Lung (tissue), 12 donors: ENCODE measurements around the gene OVOL1. TPM values are rescaled to one million over a fixed set of nuclear protein-coding genes. Genes with fewer than 3 reads are reported as not detected.

Source experiments
- ATAC-seq: fragments of 200-7000 bp; cut with Tn5 transposase; one replicate; pipeline ENCODE4 v1.9.1; 2020; ENCODE audit warnings: moderate number of reproducible peaks; ENCODE audit not compliant: insufficient read depth, low FRiP score
- DNase-seq, 3 donors: peaks; one replicate each; pipeline ENCODE4 v3.0.0-alpha.2; 2013 to 2017
- H3K27ac ChIP-seq, 2 donors: one replicate each; pipeline ENCODE4 v1.5.1; 2013; ENCODE audit warnings: mild to moderate bottlenecking in 2 of 2, moderate library complexity in 2 of 2, control low read depth in 1 of 2, inconsistent platforms in 1 of 2, low read depth in 1 of 2, low read length in 1 of 2
- H3K27me3 ChIP-seq, 3 donors: one replicate each; pipeline ENCODE4 v1.5.1; 2013; ENCODE audit warnings: low read length in 2 of 3; ENCODE audit not compliant: control insufficient read depth in 3 of 3, insufficient read depth in 3 of 3
- H3K36me3 ChIP-seq, 4 donors: one replicate each; pipeline ENCODE4 v1.5.1; 2013; ENCODE audit warnings: low read length in 4 of 4, mild to moderate bottlenecking in 1 of 4, moderate library complexity in 1 of 4; ENCODE audit not compliant: control insufficient read depth in 4 of 4, insufficient read depth in 4 of 4
- H3K4me1 ChIP-seq, 5 donors: one replicate each; pipeline ENCODE4 v1.5.1; 2013; ENCODE audit warnings: low read length in 5 of 5, mild to moderate bottlenecking in 2 of 5, moderate library complexity in 1 of 5; ENCODE audit not compliant: control insufficient read depth in 5 of 5, insufficient read depth in 5 of 5
- H3K4me3 ChIP-seq: one replicate; pipeline ENCODE4 v1.5.1; 2013; ENCODE audit warnings: mild to moderate bottlenecking, control low read depth, moderate library complexity
- H3K9ac ChIP-seq, 2 donors: one replicate each; pipeline ENCODE4 v1.5.1; 2013; ENCODE audit warnings: low read length in 2 of 2, control low read depth in 1 of 2; ENCODE audit not compliant: insufficient read depth in 1 of 2
- H3K9me3 ChIP-seq, 4 donors: one replicate each; pipeline ENCODE4 v1.5.1; 2013; ENCODE audit warnings: low read length in 3 of 4, mild to moderate bottlenecking in 1 of 4, moderate library complexity in 1 of 4; ENCODE audit not compliant: control insufficient read depth in 4 of 4, insufficient read depth in 3 of 4
- CTCF ChIP-seq: IDR thresholded peaks from 2 replicates; pipeline ENCODE4 v1.5.1; 2012; ENCODE audit warnings: mild to moderate bottlenecking; ENCODE audit errors: control extremely low read depth, extremely low read depth
- WGBS, 2 donors: extraction: QIAGEN DNeasy Blood & Tissue Kit; methylation state at CpG; one replicate each; pipeline ENCODE4 v1.1.7; 2013; 5-methylcytosine and 5-hydroxymethylcytosine counted together
- polyA plus RNA-seq, 2 donors: library from polyadenylated mRNA; stranded (reverse); fragments of 200-250 nt; gene quantifications; one replicate each; pipeline ENCODE4 v1.2.1, GENCODE V29; 2013
- total RNA-seq, 2 donors: library from RNA; depleted of rRNA in 1 of 2; stranded (reverse); fragments of >200 nt in 1 of 2; gene quantifications; one replicate each; pipeline ENCODE4 v1.2.1, GENCODE V29; 2014 to 2021
- donor health status: control.
- donor health status: control.
- donor health status: Bipolar disorder and iron deficiency.
- donor health status: healthy.
- donor health status: DM: yes; HTN: yes; CAD: no.

The OVOL1 gene
- total and polyA plus RNA-seq, 4 donors = 0.17 to 1.4 (median 0.87) TPM

DNA sequence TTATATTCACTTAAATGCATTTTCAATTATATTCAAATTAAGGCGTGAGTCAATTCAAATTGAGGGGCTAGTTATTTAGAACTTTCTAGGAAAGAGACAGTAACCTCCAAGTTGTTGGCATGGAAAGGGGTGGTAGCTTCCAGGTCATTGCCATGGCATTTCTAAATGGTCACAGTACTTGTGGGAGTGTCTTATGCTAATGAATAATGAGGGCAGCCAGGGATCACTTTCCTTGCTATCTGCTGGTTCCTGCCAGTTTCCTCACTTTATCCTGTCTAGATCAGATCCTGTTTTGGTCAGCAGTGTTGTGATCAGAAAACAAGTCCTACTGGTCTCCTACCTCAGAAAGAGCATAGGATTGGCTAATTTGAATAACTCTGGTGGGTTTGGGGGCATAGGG, 44.5 kb upstream of the OVOL1 start:
- H3K27ac ChIP-seq = no peak overlapping the region
- H3K27me3 ChIP-seq = no peaks in the 10 kb centered on the region
- H3K36me3 ChIP-seq = no peaks in the 10 kb centered on the region
- peaks cover 0 to 2% (median 0%) of the 10 kb centered on the region in 4 donors for H3K9me3 ChIP-seq
- TF ChIP-seq CTCF = no peak
- ATAC-seq (no peak), DNase-seq (peak in 2 of 3 donors; percentile 7 to 42)
- H3K4me1 ChIP-seq = no peaks in the 10 kb centered on the region
- no peak overlapping the region for H3K4me3 ChIP-seq
- H3K9ac ChIP-seq = no peak overlapping the region
- whole genome bisulfite sequencing, 2 donors = 79 to 91% methylated on average over 1 of the region's 1 CpG

DNA sequence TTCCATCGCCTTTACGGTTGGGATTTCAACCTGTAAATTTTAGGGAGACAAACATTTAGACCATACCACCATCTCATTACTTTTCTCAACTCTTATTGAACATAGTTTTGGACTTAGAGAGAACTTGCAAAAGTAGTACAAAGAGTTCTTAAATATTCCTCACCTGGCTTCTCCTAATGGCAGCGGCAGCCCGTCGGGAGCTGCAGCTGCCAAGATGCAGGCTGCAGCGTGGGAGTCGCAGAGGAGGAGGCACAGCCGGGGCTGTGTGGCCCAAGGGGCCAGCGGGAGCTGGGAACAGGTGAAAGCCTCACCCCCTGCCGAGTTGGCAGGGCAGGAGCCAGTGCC, 43.2 kb upstream of the OVOL1 start:
- Histone ChIP-seq H3K4me1 (no peaks in the 10 kb centered on the region), H3K4me3 (no peak overlapping the region), H3K27me3 (peaks cover 0 to 3% (median 0%) of the 10 kb centered on the region in 3 donors), H3K36me3 (no peaks in the 10 kb centered on the region), H3K9me3 (no peaks in the 10 kb centered on the region), H3K27ac (no peak overlapping the region), H3K9ac (no peak overlapping the region)
- no peak for TF ChIP-seq CTCF
- no peak for ATAC-seq
- no peak for DNase-seq
- WGBS, 2 donors = 78 to 88% methylated on average over 10 of the region's 10 CpGs

DNA sequence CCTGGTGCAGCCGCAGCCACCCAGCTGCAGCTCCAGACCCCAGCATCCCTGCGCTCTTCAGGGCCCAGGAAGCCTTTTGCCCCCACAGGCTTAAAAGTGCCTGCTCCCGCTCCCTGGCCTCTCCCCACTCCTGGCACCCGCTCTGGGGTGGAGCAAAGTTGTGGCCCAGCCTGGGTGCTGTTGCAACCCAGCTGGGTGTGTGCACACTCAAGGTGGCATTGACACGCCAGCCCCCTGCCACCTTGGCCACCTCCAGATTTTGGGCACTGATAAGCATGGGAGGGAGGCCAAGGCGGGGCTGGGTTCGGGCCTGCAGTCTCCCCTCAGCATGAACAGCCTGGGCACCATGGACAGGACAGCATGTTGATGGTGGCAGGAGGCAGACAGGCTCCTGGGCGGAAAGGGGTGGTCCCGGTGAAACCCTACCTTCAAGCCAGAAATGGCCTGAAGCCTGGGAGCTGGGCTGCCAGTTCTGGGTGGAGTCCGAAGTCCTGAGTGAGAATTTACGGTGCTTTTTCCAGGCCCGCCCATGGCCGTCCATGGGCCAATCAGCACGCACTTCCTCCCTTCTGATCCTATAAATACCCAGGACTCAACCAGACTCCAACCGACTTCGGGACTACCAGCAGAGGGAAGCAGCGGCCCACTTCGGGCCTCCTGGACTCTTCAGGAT, 42.7 kb upstream of the OVOL1 start:
- 83 to 84% methylated on average over 17 to 18 of the region's 18 CpGs for WGBS, 2 donors
- DNase-seq (peak in 1 of 3 donors; percentile 8), ATAC-seq (no peak)
- no peak overlapping the region for H3K9ac ChIP-seq
- H3K4me3 ChIP-seq = no peak overlapping the region
- peaks cover 0 to 3% (median under 1%) of the 10 kb centered on the region in 3 donors for H3K27me3 ChIP-seq
- H3K4me1 ChIP-seq = no peaks in the 10 kb centered on the region
- no peak overlapping the region for H3K27ac ChIP-seq
- H3K36me3 ChIP-seq = no peaks in the 10 kb centered on the region
- no peak for TF ChIP-seq CTCF
- no peaks in the 10 kb centered on the region for H3K9me3 ChIP-seq

- ATAC-seq = no peak
- 85 to 92% methylated on average over 8 of the region's 8 CpGs for whole genome bisulfite sequencing, 2 donors
- no peak for TF ChIP-seq CTCF
These were observed 42.2 kb upstream of the OVOL1 start for GRCh38 chr11:65744699-65745042.

More at GRCh38 chr11:65744699-65745042, 42.2 kb upstream of the OVOL1 start:
- Histone ChIP-seq H3K9me3 (no peaks in the 10 kb centered on the region), H3K36me3 (no peaks in the 10 kb centered on the region), H3K27me3 (peaks cover 0 to 5% (median 3%) of the 10 kb centered on the region in 3 donors), H3K4me1 (no peaks in the 10 kb centered on the region), H3K4me3 (no peak overlapping the region), H3K9ac (no peak overlapping the region), H3K27ac (no peak overlapping the region)
- DNase-seq = no peak
